GM19372 (cell line): ENCODE measurements around the gene SCN8A.

ENCODE experiments used
- ATAC-seq: cut with Tn5 transposase; IDR thresholded peaks from one replicate; pipeline ENCODE4 v1.9.1; 2021; ENCODE audit warnings: mild to moderate bottlenecking, low read depth, moderate library complexity; ENCODE audit not compliant: unreplicated experiment

SCN8A gene

GRCh38 chr12:51663390-51663789, 72.4 kb downstream of the SCN8A start:
- no peak for ATAC-seq

DNA sequence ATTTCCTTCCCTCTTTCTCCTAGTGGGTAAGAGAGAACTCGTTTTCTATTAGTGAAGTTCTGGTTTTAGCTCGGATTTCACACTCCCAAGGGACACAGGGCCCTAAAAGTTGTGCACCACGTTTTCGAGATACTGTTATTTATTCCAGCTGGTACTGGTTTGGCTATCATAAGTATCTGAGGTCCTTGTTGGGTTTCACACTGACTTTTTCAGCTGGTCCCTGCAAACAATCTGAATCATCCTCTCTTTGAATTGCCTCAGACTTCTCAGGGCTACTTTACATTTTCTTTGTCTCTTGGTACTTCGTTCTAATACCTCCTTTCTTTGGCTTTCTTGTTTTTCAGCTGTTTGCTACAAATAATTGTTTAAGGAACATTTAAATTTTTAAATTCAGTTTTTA, 75.7 kb downstream of the SCN8A start:
- ATAC-seq = no peak

DNA sequence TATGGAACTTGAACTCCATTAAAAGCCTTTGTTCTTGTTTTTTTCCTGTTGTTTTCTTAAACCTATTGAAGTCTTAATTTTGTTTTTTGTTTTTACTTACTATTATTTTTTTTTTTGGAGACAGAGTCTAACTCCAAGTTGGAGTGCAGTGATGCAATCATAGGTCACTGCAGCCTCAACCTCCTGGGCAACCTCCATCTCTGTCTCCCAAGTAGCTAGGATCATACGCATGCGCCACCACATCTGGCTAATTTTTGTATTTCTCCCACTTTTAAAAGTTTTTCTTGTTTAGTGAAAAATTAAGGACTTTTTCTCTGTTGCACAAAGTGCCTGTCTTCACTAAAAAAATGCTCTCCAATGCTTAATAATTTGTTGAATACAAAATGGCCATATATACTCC, 76.2 kb downstream of the SCN8A start:
- ATAC-seq = no peak

DNA sequence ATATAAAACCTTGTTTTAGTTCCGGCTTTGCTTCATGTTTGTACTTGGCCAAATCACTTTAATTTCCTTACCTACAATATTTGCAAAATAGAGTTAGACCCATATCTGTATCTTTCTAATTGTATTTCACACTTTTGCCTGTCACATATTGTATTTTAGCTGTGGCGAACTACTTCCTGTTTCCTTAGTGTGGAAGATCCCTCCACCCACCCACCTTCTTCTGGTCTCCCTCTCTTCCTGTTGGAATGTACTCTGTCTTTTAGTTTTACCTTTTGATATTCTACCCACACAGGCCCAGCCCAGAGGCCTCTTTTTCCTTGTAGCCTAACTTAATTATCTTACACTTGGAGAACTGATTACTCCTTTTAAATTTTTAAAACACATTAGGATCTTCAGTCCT, 78.2 kb downstream of the SCN8A start:
- no peak for ATAC-seq

GRCh38 chr12:51669996-51670395, 79.0 kb downstream of the SCN8A start:
- ATAC-seq = no peak

DNA sequence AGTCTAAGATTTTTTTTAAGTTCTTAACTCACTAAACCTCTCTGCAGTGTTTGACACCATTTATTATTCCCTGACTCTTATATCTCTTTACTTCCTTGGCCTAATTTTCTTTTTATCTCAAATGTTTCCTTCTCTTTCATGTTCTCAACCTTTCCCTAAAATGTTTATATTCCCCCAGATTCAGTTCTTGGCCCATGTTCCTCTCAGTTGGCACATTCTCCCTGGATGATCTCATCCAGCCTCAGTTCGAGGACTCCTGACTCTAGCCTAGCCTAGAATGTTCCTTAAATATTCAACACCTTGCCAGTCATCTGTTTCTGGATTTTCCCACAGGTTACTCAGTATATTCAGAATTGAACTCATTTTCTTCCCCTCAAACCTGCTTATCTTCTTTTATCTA, 81.3 kb downstream of the SCN8A start:
- ATAC-seq = no peak

DNA sequence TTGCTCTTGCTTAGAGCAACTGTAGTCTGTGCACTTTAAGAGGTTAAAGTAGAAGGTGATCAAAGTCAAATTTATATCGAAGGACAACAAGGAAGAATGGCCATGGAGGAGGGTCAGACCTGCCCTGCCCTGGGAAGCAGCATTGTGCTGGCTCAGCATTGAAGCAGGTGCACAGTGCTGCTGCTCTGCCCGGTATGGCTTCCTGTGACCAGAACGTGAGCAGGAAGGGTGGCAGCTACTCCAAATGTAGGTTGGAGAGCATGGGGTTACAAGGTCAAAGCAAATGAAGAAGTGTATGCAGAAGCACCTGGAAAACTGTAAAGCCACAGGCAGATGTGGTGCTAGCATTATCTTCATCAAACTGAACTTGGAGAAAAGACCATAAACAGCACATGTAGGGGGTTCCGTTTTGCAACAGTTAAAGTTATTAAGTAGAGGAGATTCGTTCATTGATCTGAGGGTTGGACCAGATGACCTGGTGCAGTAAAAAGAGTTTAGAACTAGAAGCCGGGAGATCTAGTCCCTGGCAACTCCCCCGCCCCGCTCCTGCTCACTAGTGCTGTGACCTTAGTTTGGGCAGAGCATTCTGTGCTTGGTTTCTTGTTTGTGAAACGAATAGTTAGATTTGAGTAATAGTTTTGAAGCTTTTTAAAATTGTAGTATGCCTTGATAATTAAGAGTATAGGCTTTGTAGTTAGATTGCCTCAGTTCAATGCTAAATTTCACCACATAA, 84.2 kb downstream of the SCN8A start:
- ATAC-seq = no peak

DNA sequence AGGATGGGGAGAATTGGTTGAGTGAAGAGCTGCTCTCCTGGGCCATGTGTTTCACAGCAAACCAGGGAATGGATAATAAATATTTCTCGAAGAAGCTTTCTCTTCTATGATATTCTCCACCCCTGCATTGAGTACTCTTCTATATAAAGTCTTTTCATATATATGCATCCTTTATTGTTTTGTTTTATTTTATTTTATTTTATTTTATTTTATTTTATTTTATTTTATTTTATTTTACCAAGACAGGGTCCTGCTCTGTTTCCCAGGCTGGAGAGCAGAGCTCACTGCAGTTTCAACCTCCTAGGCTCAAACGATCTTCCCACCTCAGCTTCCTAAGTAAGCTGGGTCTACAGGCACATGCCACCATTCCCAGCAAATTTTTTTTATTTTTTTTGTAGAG, 85.8 kb downstream of the SCN8A start:
- no peak for ATAC-seq

DNA sequence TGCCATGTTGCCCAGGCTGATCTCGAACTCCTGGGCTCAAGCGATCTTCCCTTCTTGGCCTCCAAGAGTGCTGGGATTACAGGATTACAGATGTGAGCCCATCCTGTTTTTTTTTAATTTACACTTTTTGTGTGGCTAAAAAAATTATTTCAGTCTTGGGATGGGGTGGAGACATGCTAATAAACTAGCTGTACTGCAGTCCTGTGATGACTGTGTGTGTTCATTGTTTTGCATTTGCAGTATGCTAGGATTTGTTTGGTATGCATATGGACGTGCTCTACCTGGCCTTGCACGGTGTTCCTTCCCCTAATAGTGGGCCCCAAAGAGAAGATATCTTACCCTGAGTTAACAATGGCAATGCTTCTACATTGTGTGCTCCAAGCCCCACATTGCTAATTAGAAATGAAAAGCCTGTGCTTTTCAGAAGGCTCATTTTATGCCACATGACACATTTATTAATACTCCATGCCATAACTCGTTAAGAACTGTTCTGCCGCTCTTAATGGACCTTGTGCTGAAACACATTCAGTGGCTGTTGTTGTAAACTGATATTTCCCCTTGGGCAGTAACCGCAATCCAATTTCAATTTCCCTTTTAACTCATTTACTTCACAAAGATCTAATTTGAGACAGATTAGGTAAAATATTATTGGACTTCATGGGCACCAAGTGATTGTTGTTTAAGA, 86.4 kb downstream of the SCN8A start:
- ATAC-seq = no peak

GRCh38 chr12:51678086-51678724, 87.2 kb downstream of the SCN8A start:
- no peak for ATAC-seq

DNA sequence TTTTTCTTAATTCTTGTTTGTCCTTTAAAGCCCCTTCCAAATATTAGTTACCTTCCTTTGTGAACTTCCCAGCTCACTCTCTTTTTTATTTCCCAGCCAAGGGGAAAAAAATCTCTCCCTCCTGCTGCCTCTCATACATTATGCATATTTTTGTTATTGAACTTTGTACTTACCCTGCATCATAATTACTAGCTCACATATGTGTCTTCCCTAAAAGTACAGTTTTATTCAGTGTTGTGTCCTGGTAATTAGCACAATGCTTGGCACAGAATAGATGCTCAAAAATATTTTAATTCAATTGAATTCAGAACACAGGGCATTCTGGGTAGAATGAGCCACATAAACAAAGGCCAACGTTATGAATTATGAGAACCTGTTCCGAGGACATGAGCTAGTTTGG, 91.9 kb downstream of the SCN8A start:
- ATAC-seq = no peak

GRCh38 chr12:51683763-51684357, 92.8 kb downstream of the SCN8A start:
- no peak for ATAC-seq

DNA sequence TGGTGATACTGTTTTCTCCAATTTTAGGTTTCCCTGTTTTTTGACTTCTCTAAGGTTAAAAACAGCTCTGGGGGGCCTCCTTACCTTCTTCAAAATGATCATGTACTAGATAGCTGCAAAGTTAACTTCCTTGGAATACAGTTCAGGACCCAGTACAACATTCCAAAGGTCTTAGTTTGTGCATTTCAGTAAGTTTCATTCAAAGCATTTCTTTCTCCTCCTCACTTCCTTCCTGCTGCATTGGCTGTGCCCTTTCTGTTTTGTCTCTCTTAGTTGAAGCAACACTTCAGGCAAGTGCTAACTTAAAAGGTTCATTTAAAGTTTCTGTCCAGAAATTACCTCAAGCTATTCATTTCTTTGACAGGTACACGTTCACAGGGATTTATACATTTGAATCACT, 95.7 kb downstream of the SCN8A start:
- no peak for ATAC-seq

DNA sequence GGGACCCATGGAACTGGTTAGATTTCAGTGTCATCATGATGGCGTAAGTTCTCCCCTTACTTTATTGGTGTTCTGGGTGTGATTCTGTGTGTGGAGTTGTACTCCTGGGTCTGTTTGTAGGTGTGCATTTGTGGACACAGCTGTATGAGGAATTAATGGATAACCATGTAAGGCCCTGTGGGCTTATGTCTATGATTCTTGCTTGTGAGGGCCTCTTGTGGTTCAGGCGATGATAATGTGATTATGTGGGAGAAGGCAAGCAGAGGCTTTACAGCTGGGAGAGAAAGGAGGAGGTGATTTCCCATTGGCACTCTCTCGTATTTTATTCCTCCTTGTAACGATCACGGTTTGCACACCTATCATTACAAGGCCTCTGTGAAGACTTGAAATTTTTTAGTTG, 96.1 kb downstream of the SCN8A start:
- ATAC-seq = no peak

DNA sequence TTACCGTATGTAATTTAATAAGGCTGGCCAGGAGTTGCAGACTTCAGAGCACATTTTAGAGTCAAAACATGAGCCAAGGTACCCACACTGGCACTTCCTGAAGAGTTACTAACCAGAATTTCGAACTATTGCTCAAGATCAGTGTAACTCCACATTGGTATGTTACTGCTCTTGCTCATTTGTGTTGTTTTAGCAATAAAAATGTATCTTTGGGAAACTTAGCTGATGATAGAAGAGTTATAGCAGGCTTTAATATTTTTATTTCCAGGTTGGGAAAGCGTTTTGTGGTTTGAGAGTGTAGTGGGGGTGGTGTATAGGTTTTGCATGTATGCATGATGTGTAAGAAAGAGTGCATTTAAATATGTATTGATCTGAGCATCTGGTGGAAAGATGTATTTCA, 96.6 kb downstream of the SCN8A start:
- ATAC-seq = no peak

DNA sequence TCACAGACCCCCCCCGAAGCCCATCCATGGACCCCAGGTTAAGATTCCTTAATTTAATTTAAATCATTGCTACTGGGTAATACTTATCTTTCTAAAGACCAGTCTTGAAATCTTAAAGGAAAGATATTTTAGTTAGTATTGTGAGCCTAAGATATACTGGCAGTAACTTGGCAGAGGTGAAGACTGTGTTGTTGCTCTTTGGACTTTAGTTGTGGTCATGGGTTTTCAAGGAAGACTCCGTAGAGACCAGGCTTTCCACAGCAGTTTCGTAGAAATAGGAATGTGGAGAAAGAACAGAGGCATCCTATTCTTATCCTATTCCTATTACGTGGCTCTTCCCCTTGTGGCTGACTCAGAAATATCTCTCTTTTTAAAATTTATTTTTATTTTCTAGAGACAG, 99.0 kb downstream of the SCN8A start:
- no peak for ATAC-seq

GRCh38 chr12:51692016-51692415, 101.0 kb downstream of the SCN8A start:
- no peak for ATAC-seq

GRCh38 chr12:51693569-51693968, 102.5 kb downstream of the SCN8A start:
- ATAC-seq = no peak

GRCh38 chr12:51694146-51694545, 103.1 kb downstream of the SCN8A start:
- no peak for ATAC-seq

GRCh38 chr12:51695241-51696010, 104.4 kb downstream of the SCN8A start:
- ATAC-seq = no peak

- no peak for ATAC-seq
Observed at GRCh38 chr12:51699219-51699618, 108.2 kb downstream of the SCN8A start.
